ENCODE data around the gene EFCAB12. TPM values are rescaled to one million over a fixed set of nuclear protein-coding genes. Genes with fewer than 3 reads are reported as not detected.
A peak's percentile ranks its signal among the peaks of the same experiment; 100 is the strongest.

EFCAB12 gene
- total RNA-seq, 3 donors from 2014 or later (not counting 1 experiment from before 2014, with no cell fraction given): 0.94 to 3.3 (median 1.4) TPM

- WGBS (ENCODE audit: insufficient coverage): 22% methylated on average over 8 of the region's 8 CpGs
- peak overlapping the region; percentile 84 for H3K4me3 Mint-ChIP-seq
- peaks cover 22% of the 10 kb centered on the region for H3K4me1 ChIP-seq (ENCODE audit: control insufficient read depth, insufficient read depth, low read length)
- H3K36me3 ChIP-seq (ENCODE audit: control insufficient read depth, insufficient read depth, low read length): peaks cover 19% of the 10 kb centered on the region
- no peaks in the 10 kb centered on the region for H3K27me3 Mint-ChIP-seq (ENCODE audit: low read depth in 2 of 2)
- H3K9me3 ChIP-seq (ENCODE audit: control insufficient read depth, insufficient read depth, low read length): no peaks in the 10 kb centered on the region
- peak overlapping the region; percentile 38 for H3K4me3 ChIP-seq (ENCODE audit: low read length)
- TF ChIP-seq CTCF (IDR thresholded peaks at IDR 0.05): no peak
- H3K27me3 ChIP-seq (ENCODE audit: control insufficient read depth, insufficient read depth, low read length): no peaks in the 10 kb centered on the region
- H3K36me3 Mint-ChIP-seq: no peaks in the 10 kb centered on the region
- H3K27ac ChIP-seq (ENCODE audit: low read length): no peak overlapping the region
- peak in 2 of 3 donors; percentile 7 to 10 for ATAC-seq
- peak overlapping the region; percentile 43 to 67 for H3K27ac Mint-ChIP-seq
- intact Hi-C loops (cut with micrococcal nuclease): loop anchor here (1.0 kb wide), 1 partner anchor 11 kb away; the partner anchor contains the start of gene MBD4
- H3K9me3 Mint-ChIP-seq: no peaks in the 10 kb centered on the region
- peaks cover 26 to 38% of the 10 kb centered on the region in 2 donors for H3K4me1 Mint-ChIP-seq
- DNase-seq: no peak
Observed at GRCh38 chr3:129428007-129428375, 445 bp downstream of the EFCAB12 start.

- no peak overlapping the region for H3K4me3 Mint-ChIP-seq
- WGBS (ENCODE audit: insufficient coverage): 85% methylated on average over 2 of the region's 2 CpGs
- peaks cover 18 to 27% of the 10 kb centered on the region in 2 donors for H3K4me1 Mint-ChIP-seq
- H3K27ac Mint-ChIP-seq: no peak overlapping the region
- no peaks in the 10 kb centered on the region for H3K27me3 ChIP-seq (ENCODE audit: control insufficient read depth, insufficient read depth, low read length)
- no peak overlapping the region for H3K4me3 ChIP-seq (ENCODE audit: low read length)
- TF ChIP-seq CTCF (IDR thresholded peaks at IDR 0.05): no peak
- H3K9me3 Mint-ChIP-seq: no peaks in the 10 kb centered on the region
- no peaks in the 10 kb centered on the region for H3K36me3 ChIP-seq (ENCODE audit: control insufficient read depth, insufficient read depth, low read length)
- no peak for ATAC-seq
- DNase-seq: no peak
- H3K9me3 ChIP-seq (ENCODE audit: control insufficient read depth, insufficient read depth, low read length): no peaks in the 10 kb centered on the region
- no peak overlapping the region for H3K27ac ChIP-seq (ENCODE audit: low read length)
- no peaks in the 10 kb centered on the region for H3K36me3 Mint-ChIP-seq
- intact Hi-C loops (cut with micrococcal nuclease): no loop called here
- H3K27me3 Mint-ChIP-seq (ENCODE audit: low read depth in 2 of 2): peaks cover 0 to 3% of the 10 kb centered on the region in 2 donors
- peaks cover 17% of the 10 kb centered on the region for H3K4me1 ChIP-seq (ENCODE audit: control insufficient read depth, insufficient read depth, low read length)
Observed at GRCh38 chr3:129425619-129426018, 2.8 kb downstream of the EFCAB12 start.

- WGBS (ENCODE audit: insufficient coverage): 79% methylated on average over 3 of the region's 3 CpGs
- H3K27me3 Mint-ChIP-seq (ENCODE audit: low read depth in 2 of 2): peaks cover 0 to 3% of the 10 kb centered on the region in 2 donors
- H3K27ac Mint-ChIP-seq: no peak overlapping the region
- no peaks in the 10 kb centered on the region for H3K9me3 Mint-ChIP-seq
- no peak for TF ChIP-seq CTCF (IDR thresholded peaks at IDR 0.05)
- Histone ChIP-seq H3K4me1 (ENCODE audit: control insufficient read depth, insufficient read depth, low read length) (peaks cover 17% of the 10 kb centered on the region), H3K4me3 (ENCODE audit: low read length) (no peak overlapping the region), H3K27me3 (ENCODE audit: control insufficient read depth, insufficient read depth, low read length) (no peaks in the 10 kb centered on the region), H3K27ac (ENCODE audit: low read length) (no peak overlapping the region), H3K36me3 (ENCODE audit: control insufficient read depth, insufficient read depth, low read length) (no peaks in the 10 kb centered on the region), H3K9me3 (ENCODE audit: control insufficient read depth, insufficient read depth, low read length) (no peaks in the 10 kb centered on the region)
- intact Hi-C loops (cut with micrococcal nuclease): no loop called here
- H3K4me3 Mint-ChIP-seq: no peak overlapping the region
- no peaks in the 10 kb centered on the region for H3K36me3 Mint-ChIP-seq
- H3K4me1 Mint-ChIP-seq: peaks cover 18 to 27% of the 10 kb centered on the region in 2 donors
- ATAC-seq (no peak), DNase-seq (no peak)
Observed at GRCh38 chr3:129425213-129425612, 3.2 kb downstream of the EFCAB12 start.

GRCh38 chr3:129424185-129424841 lies 4.1 kb downstream of the EFCAB12 start:
- intact Hi-C loops (cut with micrococcal nuclease): no loop called here
- Histone ChIP-seq H3K36me3 (ENCODE audit: control insufficient read depth, insufficient read depth, low read length) (no peaks in the 10 kb centered on the region), H3K27ac (ENCODE audit: low read length) (no peak overlapping the region), H3K4me3 (ENCODE audit: low read length) (no peak overlapping the region), H3K9me3 (ENCODE audit: control insufficient read depth, insufficient read depth, low read length) (no peaks in the 10 kb centered on the region), H3K4me1 (ENCODE audit: control insufficient read depth, insufficient read depth, low read length) (peaks cover 17% of the 10 kb centered on the region), H3K27me3 (ENCODE audit: control insufficient read depth, insufficient read depth, low read length) (no peaks in the 10 kb centered on the region)
- H3K4me3 Mint-ChIP-seq: no peak overlapping the region
- H3K36me3 Mint-ChIP-seq: no peaks in the 10 kb centered on the region
- no peaks in the 10 kb centered on the region for H3K9me3 Mint-ChIP-seq
- H3K4me1 Mint-ChIP-seq: peaks cover 18 to 21% of the 10 kb centered on the region in 2 donors
- TF ChIP-seq CTCF (IDR thresholded peaks at IDR 0.05): no peak
- no peak overlapping the region for H3K27ac Mint-ChIP-seq
- WGBS (ENCODE audit: insufficient coverage): 90% methylated on average over 2 of the region's 4 CpGs
- DNase-seq: no peak
- H3K27me3 Mint-ChIP-seq (ENCODE audit: low read depth in 2 of 2): peaks cover 0 to 3% of the 10 kb centered on the region in 2 donors
- ATAC-seq: no peak

Measured in natural killer cell (primary cell).